Activated T-cell treated with anti-CD3 and anti-CD28 coated beads, Interleukin-2, amount 50 U/mL, for 1 hour (primary cell): ENCODE measurements around the gene AKAP12.
A peak's percentile ranks its signal among the peaks of the same experiment; 100 is the strongest.

Experiments
- DNase-seq: peaks from one replicate; pipeline ENCODE4 v3.0.0-alpha.2; 2020

The AKAP12 gene

DNA sequence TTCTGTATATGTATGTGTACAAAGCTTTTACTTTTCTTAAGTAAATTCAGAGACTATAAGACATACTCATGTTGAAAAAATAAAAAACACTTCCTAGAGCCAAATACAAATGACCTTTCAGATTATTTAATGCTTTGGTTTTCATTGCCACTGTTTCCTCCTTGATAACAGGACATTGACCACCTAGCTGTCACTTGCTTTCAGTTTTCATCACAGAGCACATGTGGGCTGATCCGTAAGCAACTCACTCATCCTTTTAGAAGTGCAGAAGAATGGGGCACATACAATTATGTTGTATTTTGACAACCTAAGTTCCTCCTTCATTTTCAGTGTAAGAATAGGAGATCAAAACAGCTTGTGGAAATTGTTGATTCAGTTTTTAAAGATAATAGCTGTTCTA, 145.4 kb downstream of the AKAP12 start:
- no peak for DNase-seq

DNA sequence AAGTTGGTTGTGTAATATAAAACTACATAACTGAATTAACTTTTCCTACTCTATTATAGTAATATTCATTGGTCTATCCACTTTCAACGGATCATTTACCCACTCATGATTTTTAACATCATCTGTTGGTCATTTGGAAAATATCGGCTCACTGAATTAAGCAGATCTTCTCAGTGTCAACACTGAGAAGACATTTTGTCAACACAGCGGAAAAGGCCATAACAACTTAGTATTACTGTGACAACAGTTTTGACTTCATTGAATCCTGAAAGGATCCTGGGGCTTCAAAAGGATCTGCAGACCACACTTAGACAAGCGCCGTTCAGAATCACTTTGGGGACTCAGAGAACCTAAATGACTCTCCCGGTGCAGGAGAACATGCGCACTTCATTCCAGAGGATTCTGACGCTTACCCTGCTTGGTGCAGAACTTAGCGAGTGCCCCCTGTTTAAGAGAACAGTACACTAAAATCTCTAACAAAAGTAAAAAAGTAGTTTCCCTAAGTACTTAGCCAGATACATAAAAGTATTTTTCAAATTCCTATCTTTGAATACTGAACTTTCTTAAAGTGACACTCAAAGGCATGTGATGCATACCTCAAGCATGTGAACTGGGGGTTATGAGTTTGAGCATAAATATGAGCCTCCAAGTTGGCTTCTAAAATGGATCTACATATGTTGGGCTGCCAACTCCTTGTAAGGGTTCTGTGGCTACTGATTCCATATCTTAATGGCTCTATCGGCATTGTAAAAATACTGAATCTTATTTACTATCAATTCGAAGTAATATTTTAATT, 147.6 kb downstream of the AKAP12 start:
- no peak for DNase-seq

DNA sequence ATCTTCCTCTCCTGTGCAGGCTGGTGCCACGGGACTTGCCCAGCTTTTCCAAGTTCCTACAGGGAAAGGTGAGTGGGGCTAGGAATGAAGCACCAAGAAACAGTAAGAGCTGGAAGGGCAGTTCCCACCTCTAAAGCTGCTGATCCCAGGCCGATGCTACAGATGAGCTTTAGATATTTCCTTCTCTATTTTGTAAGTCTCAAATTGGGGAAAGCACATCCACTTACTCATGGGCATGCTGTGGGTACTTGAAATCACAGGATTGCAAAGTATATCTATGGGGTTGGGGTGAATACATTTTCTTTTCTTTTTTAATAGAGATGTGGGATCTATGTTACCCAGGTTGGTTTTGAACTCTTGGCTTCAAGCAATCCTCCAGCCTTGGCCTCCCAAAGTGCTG, 148.5 kb downstream of the AKAP12 start:
- DNase-seq, result no peak

DNA sequence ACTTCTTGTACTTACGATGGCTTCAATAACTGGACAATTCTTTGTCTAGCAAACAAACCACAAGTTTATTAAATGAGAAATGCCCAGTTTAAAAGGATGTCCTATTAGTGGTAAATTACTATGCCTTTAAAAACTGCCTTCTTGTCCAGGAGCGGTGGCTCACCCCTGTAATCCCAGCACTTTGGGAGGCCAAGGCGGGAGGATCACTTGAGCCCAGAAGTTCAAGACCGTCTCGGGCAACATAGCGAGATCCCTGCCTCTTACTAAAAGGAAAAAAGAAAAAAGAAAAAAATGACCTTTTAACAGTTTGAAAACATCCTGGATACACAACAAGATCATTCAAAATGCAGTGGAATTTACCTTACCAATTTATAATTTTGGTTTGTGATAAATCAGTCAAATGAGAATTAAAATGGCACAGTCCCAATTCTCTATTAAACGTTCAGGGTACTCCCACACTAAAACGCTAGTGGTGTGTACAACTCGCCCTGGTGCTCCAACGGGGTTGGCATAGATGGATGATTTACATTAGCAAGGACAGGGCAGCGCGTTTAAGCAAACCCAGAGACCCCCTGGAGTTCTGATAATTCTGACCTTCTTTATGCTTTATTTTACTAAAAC, 149.3 kb downstream of the AKAP12 start:
- no peak for DNase-seq

DNA sequence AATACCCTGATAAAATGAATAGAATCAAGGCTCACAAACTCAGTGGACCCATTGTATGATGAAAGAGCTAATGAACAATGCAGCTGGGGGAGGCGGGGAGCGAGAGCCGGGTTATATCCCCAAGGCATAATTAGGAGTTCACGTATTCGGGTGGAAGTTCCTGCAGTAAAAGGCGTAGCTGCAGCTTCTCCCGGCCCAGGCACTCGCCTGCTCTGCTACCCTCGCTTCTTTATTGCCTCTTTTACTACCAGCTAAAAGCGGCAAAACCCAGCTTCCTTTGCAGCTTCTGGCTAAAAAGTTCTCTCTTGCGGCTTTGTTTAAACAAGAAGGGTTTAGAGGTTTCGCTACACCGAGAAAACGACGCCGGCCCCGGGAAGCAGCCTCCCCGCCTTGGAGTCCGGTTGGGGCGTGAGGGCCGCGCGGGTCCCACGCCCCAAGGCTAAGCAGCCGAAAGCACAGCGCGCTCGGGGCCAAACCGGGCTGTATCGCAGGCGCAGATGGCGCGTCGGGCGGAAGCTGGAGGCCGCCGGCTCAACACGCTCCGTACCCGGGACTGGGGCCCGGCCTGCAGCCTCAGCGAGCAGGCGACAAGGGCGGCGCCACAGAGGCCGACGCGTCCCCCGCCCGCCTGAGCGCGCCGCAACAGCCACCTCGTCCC, 150.0 kb downstream of the AKAP12 start:
- no peak for DNase-seq

DNA sequence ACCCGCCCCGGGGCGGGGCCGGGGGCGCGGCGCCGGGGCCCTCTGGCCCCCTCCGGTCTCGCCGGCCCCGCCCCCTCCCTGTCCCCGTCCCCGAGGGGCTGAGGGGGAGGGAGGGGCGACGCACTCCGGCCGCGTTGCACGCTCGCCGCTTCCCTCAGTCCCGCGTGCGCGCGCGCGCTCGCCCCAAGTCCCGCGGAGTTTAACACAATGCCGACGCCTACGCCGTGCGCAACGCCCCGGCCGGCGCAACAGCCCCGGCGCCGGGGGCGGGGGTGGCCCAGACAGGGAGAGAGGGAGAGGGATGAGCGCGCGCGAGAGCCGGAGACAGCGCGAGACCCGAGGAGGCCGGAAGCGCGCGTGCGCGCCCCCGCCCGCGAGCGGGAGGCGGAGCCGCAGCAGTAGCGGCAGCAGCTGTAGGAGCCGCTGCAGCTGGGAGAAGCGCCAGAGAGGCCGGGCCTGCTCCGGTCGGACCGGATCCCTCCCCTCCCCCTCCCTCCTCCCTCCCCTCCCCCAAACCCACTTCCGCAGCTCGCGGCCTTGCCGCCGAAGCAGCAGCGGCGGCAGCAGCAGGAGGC, 150.6 kb downstream of the AKAP12 start:
- DNase-seq, result peak; percentile 98

DNA sequence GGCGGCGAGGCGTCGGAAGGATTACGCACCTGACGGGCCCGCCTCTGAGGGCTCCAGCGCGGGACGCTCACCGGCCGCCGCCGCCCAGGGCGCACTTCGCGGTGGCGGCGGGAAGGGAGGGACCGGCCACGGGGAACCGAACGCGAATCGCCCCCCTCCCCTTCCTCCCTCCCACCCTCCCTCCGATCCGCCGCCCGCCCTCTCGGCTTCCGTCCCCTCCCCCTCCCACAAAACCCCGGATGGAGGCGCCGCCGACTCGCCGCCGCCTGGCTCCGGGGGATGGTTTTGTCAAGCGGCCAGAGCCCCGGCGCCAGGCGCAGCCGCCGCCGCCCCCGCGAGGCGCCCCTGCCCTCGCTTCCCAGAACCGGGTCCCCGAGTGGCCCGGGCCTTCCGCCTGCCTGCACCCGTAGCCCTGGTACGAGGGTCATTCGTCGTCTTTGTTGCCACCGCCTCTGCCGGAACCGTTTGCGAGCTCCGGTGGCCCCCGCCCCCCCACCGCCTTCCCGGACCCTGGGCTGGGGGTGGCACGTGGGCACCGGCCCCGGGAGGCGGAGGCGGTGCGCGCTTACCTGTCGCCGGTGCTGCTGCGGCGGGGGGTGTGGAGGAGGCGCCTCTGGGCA, 151.2 kb downstream of the AKAP12 start:
- DNase-seq, result peak; percentile 86

DNA sequence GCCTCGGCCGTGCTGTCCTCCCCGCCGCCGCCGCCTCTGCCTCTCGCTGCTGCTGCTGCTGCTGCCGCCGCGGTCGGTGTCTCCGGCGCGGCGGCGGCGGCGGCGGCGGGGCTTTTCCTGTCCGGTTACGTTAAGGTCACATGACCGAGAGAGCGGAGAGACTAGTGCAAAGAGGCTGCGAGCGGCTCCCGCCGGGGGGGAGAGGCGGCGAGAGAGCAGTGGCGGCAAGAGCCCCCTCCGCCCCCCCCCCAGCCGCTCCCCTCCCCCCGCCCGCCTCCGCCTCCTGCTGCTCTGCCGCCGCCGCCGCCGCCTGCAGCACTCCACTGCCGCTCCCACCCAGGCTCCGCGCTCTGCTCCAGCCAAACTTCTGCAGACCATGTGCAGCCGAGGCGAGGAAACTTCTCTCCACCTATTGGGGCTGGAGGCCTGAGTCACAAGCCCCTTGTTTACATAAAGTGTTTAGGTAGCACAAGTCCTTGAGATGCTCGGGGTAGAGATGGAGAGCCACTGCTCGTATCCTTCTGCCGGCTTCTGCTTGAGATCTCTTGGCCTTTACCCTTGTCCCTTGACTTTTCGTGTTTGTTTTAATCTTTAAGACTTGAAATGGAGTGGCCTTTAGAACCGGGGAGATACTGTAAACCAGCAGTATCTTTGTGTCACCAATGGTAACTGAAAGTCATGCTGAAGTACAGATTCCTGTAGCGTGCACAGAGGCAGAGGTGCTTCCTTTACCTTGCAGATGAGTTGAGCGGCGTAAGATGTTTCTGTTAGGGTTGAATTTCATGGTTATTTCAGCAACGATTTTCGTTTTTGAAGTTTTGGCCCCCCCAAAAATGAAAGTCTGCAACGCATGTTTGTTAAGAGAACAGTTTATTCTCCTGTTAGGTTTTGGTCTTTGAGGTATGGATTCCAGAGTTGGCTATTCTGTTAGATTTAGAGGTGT, 152.0 kb downstream of the AKAP12 start, which contains the start of gene ZBTB2:
TSS of gene ZBTB2 (minus strand) at position 89 of the 943 bp plus-strand sequence. CDS start 17,922 bp downstream, outside the sequence.
- DNase-seq, result peak; percentile 74

DNA sequence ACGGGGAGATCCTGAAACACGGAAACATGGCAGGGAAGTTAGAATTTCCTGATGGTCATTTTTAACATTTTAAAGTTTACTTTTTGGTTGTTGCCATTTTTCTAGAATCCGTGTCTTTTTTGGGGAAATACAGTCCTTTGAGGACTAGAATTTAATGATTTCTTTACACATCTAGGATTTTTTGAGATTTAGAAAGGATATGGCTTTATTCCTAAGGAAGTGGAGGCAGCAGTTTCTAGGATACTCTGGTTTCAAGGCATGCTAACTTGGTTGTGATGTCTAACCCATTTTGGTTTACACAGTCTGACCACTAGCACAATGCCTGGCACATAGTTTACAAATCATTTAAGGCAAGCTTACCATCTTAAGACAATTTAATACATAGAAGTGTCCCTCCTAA, 152.7 kb downstream of the AKAP12 start:
- DNase-seq, result no peak

DNA sequence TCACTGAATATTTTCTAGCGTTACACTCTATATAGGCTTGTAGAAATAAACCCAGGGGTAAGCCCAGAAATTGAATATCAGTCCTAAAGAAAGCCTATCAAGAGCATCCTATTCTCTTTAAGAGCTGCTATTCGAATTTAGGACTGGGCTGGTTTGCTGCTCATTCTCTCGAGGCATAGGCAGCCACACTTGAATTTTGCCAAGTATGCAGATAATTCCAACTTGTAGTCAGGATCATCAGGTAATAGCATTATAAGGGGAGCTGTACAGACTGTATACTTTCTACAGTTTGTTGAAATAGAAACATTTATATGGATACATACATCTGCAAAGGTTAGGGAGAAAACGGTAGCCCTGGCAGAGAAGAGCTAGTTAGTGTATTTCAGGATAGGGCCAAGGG, 153.6 kb downstream of the AKAP12 start:
- DNase-seq, result no peak

DNA sequence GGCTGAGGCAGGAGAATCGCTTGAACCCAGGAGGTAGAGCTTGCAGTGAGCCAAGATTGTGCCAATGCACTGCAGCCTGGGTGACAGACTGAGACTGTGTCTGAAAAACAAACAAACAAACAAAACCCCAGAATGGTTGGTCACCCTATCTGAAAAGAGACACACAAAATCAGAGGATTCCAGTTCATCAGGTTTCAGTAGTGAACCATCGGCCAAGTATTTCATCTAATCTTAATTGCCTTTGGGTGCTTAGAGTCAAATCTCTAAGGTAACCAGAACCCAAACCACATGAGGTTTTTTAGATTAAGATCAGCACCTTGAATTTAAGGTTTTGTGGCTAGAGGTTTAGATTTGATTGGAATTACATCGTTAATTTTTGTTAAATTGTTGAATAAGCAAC, 159.9 kb downstream of the AKAP12 start:
- DNase-seq, result no peak

DNA sequence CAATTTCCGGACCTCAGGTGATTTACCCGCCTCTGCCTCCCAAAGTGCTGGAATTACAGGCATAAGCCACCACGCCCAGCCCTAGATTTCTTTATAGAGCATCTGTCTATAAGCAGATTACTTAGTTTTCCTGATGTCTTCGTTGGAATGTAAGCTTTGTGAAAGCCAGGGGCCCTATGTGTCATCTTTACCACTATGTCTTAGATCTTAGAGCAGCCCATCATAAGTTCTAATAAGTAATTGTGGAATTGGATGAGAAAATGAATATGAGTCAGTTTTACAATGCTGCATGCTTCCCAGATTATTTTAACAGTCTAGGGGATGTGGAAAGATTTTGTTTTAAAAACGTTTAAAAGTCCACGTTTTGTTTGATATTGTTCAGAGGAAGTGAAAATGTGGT, 160.7 kb downstream of the AKAP12 start:
- no peak for DNase-seq

DNA sequence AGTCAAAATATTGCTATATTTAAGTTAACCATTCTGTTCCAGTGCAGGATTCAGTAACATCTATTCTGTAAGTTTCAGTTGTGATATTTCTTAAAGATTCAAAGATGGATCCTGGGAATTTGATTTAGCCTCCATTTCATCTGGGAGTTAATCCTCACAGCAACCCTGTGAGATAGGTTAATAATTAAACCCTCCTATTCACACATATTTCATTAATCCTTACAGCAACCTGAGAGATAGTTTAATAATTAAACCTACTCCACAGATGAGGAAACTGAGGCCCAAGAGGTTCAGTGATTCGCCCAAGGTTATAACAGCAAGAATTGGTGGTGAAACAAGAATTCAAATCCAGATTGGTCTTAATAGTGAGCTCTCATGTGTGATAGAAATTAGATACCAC, 162.5 kb downstream of the AKAP12 start:
- DNase-seq, result no peak

DNA sequence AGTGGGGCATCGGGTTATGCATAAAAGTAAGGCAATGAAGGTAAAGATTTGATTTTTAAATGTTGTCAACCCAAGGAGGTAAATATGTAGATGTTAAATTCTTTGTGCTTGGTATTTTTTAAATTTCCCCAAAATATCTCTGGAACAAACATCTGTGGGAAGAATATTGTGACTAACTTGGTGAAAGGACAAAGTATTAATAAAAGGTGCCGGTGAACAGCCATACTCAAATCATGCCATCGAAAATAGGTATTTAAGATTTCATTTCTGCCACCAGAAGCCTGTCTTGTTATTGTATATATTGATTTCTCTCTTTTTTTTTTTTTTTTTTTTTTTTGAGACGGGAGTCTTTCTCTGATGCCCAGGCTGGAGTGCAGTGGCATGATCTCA, 164.1 kb downstream of the AKAP12 start:
- DNase-seq, result no peak
